Prostate gland (tissue), 2 donors: Measurements from ENCODE around the gene EIF6.

Experiments used
- POLR2A ChIP-seq: fragments of 450-650 bp; IDR thresholded peaks from one replicate; pipeline ENCODE4 v1.6.1; 2016; ENCODE audit warnings: antibody characterized with exemption, mild to moderate bottlenecking
- POLR2AphosphoS5 ChIP-seq: sonication (generic); formaldehyde crosslinking; IDR thresholded peaks from one replicate; pipeline ENCODE4 v1.6.1; 2017; ENCODE audit warnings: antibody characterized with exemption
- TF ChIP-seq, protein P1 (sequence below), 4 experiments: fragments of 200-600 bp in 2 of 4; fragments of 450-650 bp in 2 of 4; sonication (generic) in 2 of 4; IDR thresholded peaks; 1 replicate in 3 of 4; 2 replicates in 1 of 4; pipeline ENCODE4 v1.5.1; 2016 to 2019; ENCODE audit warnings: antibody characterized with exemption in 4 of 4, mild to moderate bottlenecking in 2 of 4, moderate library complexity in 2 of 4

DNA sequence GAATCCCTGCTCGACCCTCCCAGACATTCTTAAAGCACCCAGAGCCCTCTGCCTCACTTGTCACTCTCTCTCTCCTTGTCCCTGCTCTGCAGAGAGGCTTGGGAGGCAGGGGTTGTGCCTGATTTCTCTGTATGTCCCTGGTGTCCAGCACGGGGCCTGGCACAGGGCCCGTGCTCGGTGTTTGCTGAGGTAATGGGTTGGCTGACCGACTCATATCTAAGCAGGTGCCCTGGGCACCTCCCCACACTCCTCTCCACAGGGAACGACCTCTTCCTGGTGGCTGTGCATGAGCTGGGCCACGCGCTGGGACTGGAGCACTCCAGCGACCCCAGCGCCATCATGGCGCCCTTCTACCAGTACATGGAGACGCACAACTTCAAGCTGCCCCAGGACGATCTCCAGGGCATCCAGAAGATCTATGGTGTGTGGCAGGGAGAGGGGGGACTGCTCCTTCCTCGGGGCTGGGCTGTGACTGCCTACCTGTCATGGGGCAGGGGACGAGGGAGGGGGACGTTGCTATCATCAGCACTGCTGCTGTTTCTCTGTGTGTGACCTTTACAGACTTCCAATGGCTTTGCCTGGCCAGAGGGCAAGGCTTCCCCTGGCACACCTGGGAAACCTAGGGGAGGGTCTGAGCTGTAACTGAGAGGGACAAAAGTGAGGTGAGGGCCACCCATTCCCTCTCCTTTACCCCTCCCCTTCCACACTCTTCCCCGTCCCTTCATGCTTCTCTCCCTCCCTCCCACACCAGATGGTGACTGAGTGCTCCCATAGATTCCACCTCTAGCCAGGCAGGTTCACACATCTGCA is 20.8 kb downstream of the EIF6 start:
- TF ChIP-seq, protein P1, sequence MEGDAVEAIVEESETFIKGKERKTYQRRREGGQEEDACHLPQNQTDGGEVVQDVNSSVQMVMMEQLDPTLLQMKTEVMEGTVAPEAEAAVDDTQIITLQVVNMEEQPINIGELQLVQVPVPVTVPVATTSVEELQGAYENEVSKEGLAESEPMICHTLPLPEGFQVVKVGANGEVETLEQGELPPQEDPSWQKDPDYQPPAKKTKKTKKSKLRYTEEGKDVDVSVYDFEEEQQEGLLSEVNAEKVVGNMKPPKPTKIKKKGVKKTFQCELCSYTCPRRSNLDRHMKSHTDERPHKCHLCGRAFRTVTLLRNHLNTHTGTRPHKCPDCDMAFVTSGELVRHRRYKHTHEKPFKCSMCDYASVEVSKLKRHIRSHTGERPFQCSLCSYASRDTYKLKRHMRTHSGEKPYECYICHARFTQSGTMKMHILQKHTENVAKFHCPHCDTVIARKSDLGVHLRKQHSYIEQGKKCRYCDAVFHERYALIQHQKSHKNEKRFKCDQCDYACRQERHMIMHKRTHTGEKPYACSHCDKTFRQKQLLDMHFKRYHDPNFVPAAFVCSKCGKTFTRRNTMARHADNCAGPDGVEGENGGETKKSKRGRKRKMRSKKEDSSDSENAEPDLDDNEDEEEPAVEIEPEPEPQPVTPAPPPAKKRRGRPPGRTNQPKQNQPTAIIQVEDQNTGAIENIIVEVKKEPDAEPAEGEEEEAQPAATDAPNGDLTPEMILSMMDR (IDR thresholded peaks at IDR 0.05): no peak
- TF ChIP-seq POLR2AphosphoS5 (no peak), POLR2A (no peak)
